ENCODE measurements around the gene PEX19.

GRCh38 chr1:160309185-160309557 is 24.2 kb upstream of the PEX19 start:
- TF ChIP-seq EZH2 (IDR thresholded peaks at IDR 0.05; ENCODE audit: low read length) (no peak), CTCF (optimal IDR thresholded peaks at IDR 0.05 in 1 of 3, IDR thresholded peaks at IDR 0.05 in 1 of 3, conservative IDR thresholded peaks at IDR 0.05 in 1 of 3; ENCODE audit: extremely low read depth in 1 of 3, insufficient read depth in 2 of 3, low read length in 3 of 3) (no peak)

Data from keratinocyte (primary cell).